T-helper 17 cell (primary cell): ENCODE results near the gene RHCE. TPM values are rescaled to one million over a fixed set of nuclear protein-coding genes. Genes with fewer than 3 reads are reported as not detected.
"Not testable (repeated sequence)": the region's sequence is repeated elsewhere in the genome, so short reads cannot be mapped to it uniquely, and the experiment has no call there.

Experiments used
- ATAC-seq: fragments of 150-1000 bp; cut with Tn5 transposase; 2 replicates; pipeline ENCODE4 v1.10.0; 2021; ENCODE audit warnings: mild to moderate bottlenecking, moderate library complexity
- DNase-seq, 3 donors: peaks; one replicate each; pipeline versions ENCODE4 v3.0.0 to v3.0.0-alpha.2; 2020 to 2021
- H3K9me3 ChIP-seq: one replicate; pipeline ENCODE4 v1.7.0; 2013; ENCODE audit warnings: low read length, mild to moderate bottlenecking; ENCODE audit not compliant: control insufficient read depth, poor library complexity, severe bottlenecking
- H3K27ac Mint-ChIP-seq: one replicate; pipeline ENCODE4 v1.8.0; 2022; ENCODE audit warnings: mild to moderate bottlenecking, moderate library complexity, mixed read lengths
- H3K27me3 Mint-ChIP-seq: one replicate; pipeline ENCODE4 v1.8.0; 2022; ENCODE audit warnings: mixed read lengths
- H3K36me3 Mint-ChIP-seq: one replicate; pipeline ENCODE4 v1.8.0; 2022; ENCODE audit warnings: low read depth, mixed read lengths
- H3K4me1 Mint-ChIP-seq: one replicate; pipeline ENCODE4 v1.8.0; 2022; ENCODE audit warnings: mild to moderate bottlenecking, mixed read lengths
- H3K4me3 Mint-ChIP-seq: one replicate; pipeline ENCODE4 v1.8.0; 2022; ENCODE audit warnings: mild to moderate bottlenecking, moderate library complexity, mixed read lengths
- total RNA-seq, 4 donors: library from RNA in 2 of 4; stranded (reverse) in 2 of 4; gene quantifications; one replicate each; pipeline ENCODE4 v1.2.3 and lab custom pipeline; 2022 to 2026

Gene RHCE
- total RNA-seq, 2 donors from 2014 or later = not detected

DNA sequence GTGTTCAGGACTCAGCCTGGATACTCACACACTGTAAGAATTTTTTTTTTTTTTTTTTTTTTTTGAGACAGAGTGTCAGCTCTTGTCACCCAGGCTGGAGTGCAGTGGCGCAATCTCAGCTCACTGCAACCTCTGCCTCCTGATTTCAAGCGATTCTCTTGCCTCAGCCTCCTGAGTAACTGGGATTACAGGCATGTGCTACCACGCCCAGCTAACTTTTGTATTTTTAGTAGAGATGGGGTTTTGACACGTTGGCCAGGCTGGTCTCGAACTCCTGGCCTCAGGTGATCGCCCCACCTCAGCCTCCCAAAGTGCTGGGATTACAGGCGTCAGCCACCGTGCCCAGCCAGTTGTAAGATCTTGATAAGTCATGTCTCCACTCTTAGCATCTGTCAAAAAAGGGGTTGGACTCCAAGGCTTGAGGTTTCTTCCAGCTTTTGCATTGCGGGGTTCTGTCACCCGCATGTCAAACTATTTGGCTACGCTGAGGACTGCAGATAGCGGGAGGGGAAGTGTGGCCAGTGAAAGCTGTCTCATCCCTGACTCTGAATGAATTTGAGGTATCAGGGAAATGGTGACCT is 50.8 kb downstream of the RHCE start:
- not testable (repeated sequence) for H3K27ac Mint-ChIP-seq, H3K36me3 Mint-ChIP-seq, H3K4me3 Mint-ChIP-seq, DNase-seq, H3K27me3 Mint-ChIP-seq, H3K4me1 Mint-ChIP-seq, H3K9me3 ChIP-seq, ATAC-seq

GRCh38 chr1:25369241-25369640 is 51.4 kb downstream of the RHCE start:
- ATAC-seq = no peak
- Mint-ChIP-seq H3K4me3 (no peak overlapping the region), H3K4me1 (no peaks in the 10 kb centered on the region), H3K27me3 (no peaks in the 10 kb centered on the region), H3K36me3 (no peaks in the 10 kb centered on the region), H3K27ac (no peak overlapping the region)
- H3K9me3 ChIP-seq = no peaks in the 10 kb centered on the region
- DNase-seq = no peak

GRCh38 chr1:25362634-25363559 is 57.7 kb downstream of the RHCE start:
- H3K27me3 Mint-ChIP-seq, H3K4me3 Mint-ChIP-seq, H3K36me3 Mint-ChIP-seq, DNase-seq, H3K9me3 ChIP-seq, H3K4me1 Mint-ChIP-seq: not testable (repeated sequence)
- peak overlapping the region; percentile 67 for H3K27ac Mint-ChIP-seq
- peak; percentile 96 for ATAC-seq

DNA sequence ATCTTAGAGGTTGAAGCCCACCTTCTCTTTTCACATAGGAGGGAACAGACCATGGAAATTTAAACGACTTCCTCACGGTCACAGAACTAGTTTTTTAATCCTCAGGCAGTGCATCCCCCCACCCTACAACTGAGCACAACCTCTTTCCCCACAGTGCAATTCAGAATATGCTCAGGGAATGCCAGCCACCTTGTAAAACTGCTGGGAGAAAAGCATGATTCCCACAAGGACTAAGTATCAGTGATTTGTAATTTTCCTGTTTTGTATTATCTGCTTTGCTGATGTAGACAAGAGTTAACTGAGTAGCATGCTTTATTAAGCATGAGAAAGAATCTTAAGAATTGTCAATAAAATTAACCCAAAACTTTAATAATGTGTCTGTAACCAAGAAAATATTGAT is 58.7 kb downstream of the RHCE start:
- H3K9me3 ChIP-seq = no peaks in the 10 kb centered on the region
- no peak for ATAC-seq
- Mint-ChIP-seq H3K27ac (peak overlapping the region; percentile 67), H3K36me3 (peaks cover 6% of the 10 kb centered on the region), H3K4me1 (peaks cover 15% of the 10 kb centered on the region), H3K4me3 (no peak overlapping the region), H3K27me3 (no peaks in the 10 kb centered on the region)
- no peak for DNase-seq

DNA sequence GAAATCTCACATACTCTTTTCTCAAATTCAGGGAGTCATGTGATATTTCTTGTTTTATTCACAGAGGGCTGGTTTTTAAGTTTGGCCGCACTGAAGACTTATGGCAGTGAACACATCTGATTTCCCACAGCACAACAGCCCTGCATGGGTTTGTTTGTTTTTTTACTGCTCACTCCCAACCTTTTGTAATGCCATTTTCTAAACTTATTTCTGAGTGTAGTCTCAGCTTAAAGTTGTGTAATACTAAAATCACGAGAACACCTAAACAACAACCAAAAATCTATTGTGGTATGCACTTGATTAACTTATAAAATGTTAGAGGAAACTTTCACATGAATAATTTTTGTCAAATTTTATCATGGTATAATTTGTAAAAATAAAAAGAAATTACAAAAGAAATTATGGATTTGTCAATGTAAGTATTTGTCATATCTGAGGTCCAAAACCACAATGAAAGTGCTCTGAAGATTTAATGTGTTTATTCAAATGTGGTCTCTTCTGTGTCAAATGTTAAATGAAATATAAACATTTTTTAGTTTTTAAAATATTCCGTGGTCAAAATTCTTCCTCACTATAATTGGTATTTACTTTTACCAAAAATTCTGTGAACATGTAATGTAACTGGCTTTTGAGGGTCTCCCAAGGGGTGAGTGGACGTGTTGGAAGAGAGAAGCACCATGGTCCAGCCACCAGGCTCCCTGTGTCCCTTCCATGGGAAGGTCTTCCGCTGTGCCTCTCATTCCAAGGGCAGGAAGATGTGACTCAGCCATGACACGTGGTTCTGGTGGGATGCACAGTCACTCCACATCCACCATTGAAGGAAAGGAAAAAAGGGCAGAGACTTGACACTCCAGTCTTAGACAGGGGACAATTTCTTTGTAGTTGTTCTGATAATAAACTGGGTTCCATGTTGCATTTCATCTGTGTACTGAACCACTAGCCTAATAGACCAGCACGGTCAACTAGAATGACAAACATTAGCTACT is 59.7 kb downstream of the RHCE start:
- no peak for ATAC-seq
- no peaks in the 10 kb centered on the region for H3K27me3 Mint-ChIP-seq
- H3K36me3 Mint-ChIP-seq = peaks cover 11% of the 10 kb centered on the region
- H3K4me3 Mint-ChIP-seq = no peak overlapping the region
- H3K4me1 Mint-ChIP-seq = peaks cover 21% of the 10 kb centered on the region
- peak overlapping the region; percentile 67 for H3K27ac Mint-ChIP-seq
- no peaks in the 10 kb centered on the region for H3K9me3 ChIP-seq
- no peak for DNase-seq

GRCh38 chr1:25356848-25357247 is 63.8 kb downstream of the RHCE start:
- Mint-ChIP-seq H3K4me1 (peaks cover 24% of the 10 kb centered on the region), H3K36me3 (peaks cover 13% of the 10 kb centered on the region), H3K4me3 (peak overlapping the region; percentile 72), H3K27me3 (no peaks in the 10 kb centered on the region), H3K27ac (peak overlapping the region; percentile 92)
- H3K9me3 ChIP-seq = no peaks in the 10 kb centered on the region
- DNase-seq (no peak), ATAC-seq (peak; percentile 27)

DNA sequence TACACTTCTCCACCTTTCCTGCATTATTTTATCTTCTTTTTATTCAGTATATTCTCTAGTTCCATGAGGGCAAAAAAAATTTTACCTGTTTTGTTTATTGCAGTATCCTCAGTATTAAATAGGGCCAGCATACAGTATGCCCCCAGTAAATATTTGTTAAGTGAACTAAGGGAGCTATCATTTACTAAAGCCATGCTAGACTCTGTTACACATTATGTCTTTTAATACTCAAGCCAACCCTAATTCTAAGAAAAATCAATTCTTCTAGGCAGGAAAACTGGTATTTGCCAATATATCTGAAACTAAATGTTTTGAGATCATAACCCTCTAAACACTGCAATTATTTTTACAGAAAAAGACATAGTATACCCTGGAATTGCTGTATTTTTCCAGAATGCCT is 64.2 kb downstream of the RHCE start:
- peak overlapping the region; percentile 56 for H3K4me3 Mint-ChIP-seq
- H3K4me1 Mint-ChIP-seq = peaks cover 20% of the 10 kb centered on the region
- DNase-seq (no peak), ATAC-seq (no peak)
- H3K9me3 ChIP-seq = no peaks in the 10 kb centered on the region
- peaks cover 10% of the 10 kb centered on the region for H3K36me3 Mint-ChIP-seq
- no peaks in the 10 kb centered on the region for H3K27me3 Mint-ChIP-seq
- H3K27ac Mint-ChIP-seq = peak overlapping the region; percentile 92

- DNase-seq = no peak
- peaks cover 20% of the 10 kb centered on the region for H3K4me1 Mint-ChIP-seq
- peak; percentile 8 for ATAC-seq
- H3K36me3 Mint-ChIP-seq = peaks cover 9% of the 10 kb centered on the region
- H3K9me3 ChIP-seq = no peaks in the 10 kb centered on the region
- peak overlapping the region; percentile 92 for H3K27ac Mint-ChIP-seq
- H3K27me3 Mint-ChIP-seq = no peaks in the 10 kb centered on the region
- H3K4me3 Mint-ChIP-seq = peak overlapping the region; percentile 56
Observed at GRCh38 chr1:25355841-25356395, 64.7 kb downstream of the RHCE start.

DNA sequence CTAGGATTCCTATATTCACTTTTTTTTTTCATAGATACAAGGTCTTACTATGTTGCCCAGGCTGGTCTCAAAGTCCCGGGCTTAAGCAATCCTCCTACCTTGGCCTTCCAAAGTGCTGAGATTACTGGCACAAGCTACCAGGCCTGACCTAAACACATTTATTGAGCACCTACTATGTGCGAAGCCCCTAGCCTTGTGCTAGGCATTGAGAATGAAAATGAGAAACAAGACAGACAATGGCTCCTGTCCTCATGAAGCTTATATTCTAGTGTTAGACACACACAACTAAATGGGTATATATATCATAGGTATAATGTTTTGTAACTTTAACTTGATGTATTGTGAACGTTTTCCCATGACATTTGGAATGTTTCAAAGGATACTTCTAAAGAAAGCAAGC is 71.0 kb downstream of the RHCE start:
- Mint-ChIP-seq H3K4me1 (peaks cover 10% of the 10 kb centered on the region), H3K36me3 (peaks cover 3% of the 10 kb centered on the region)
- no peak for ATAC-seq

DNA sequence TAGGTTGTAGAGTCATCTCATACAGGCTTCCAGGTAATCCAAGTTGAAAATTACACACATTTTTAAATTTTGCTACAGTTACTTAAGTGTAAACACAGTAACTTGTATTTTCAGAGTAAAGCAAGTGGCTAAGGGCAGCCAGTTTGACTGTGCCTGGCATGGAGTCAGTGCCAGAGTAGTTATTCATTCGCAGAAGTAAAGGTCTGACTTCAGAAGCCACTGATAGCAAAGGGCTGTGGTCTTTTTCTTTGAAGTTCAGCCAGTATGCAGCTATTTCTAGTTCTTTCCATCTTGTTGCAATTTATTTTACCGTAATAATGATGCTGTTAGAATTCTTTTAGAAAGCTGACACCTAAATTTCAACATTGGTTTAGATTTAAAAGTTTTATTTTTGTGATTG is 73.1 kb downstream of the RHCE start:
- no peaks in the 10 kb centered on the region for H3K9me3 ChIP-seq
- Mint-ChIP-seq H3K27me3 (no peaks in the 10 kb centered on the region), H3K4me3 (no peak overlapping the region), H3K4me1 (peaks cover 22% of the 10 kb centered on the region), H3K27ac (peak overlapping the region; percentile 27), H3K36me3 (peaks cover 5% of the 10 kb centered on the region)
- ATAC-seq = no peak
- no peak for DNase-seq

More for the DNA sequence above, 71.0 kb downstream of the RHCE start:
- no peak for DNase-seq
- no peak overlapping the region for H3K4me3 Mint-ChIP-seq
- no peak overlapping the region for H3K27ac Mint-ChIP-seq
- H3K9me3 ChIP-seq = no peaks in the 10 kb centered on the region
- no peaks in the 10 kb centered on the region for H3K27me3 Mint-ChIP-seq

- H3K36me3 Mint-ChIP-seq = peaks cover 5% of the 10 kb centered on the region
Observed at GRCh38 chr1:25343872-25344271, 76.8 kb downstream of the RHCE start.

DNA sequence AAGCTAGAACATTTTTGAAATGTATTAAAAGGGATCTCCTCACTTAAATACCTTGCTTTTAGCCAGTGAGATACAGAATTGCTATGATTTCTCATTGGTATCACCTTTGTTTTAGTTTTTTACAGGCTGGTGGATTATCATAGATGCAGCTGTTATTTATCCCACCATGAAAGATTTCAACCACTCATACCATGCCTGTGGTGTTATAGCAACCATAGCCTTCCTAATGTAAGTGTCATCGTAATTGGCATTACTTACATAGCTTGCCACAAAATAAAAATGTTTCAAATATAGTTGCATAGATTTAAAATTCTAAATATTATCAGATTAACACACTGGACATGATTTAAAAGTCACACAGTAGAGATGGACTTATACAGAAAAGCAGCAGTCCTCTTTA is 77.8 kb downstream of the RHCE start:
- no peaks in the 10 kb centered on the region for H3K9me3 ChIP-seq
- peak overlapping the region; percentile 72 for H3K27ac Mint-ChIP-seq
- no peaks in the 10 kb centered on the region for H3K27me3 Mint-ChIP-seq
- H3K4me3 Mint-ChIP-seq = no peak overlapping the region
- peaks cover 32% of the 10 kb centered on the region for H3K4me1 Mint-ChIP-seq
- DNase-seq = no peak
- H3K36me3 Mint-ChIP-seq = peaks cover 5% of the 10 kb centered on the region
- no peak for ATAC-seq

More at GRCh38 chr1:25343872-25344271, 76.8 kb downstream of the RHCE start:
- no peaks in the 10 kb centered on the region for H3K9me3 ChIP-seq
- no peak for DNase-seq
- Mint-ChIP-seq H3K27me3 (no peaks in the 10 kb centered on the region), H3K4me1 (peaks cover 32% of the 10 kb centered on the region), H3K27ac (peak overlapping the region; percentile 72), H3K4me3 (no peak overlapping the region)
- no peak for ATAC-seq
